Nephron (organoid): ENCODE results near the gene PHOSPHO2.
A peak's percentile ranks its signal among the peaks of the same experiment; 100 is the strongest.

Experiments used
- H3K27ac Mint-ChIP-seq, 3 experiments: 2 replicates each; pipeline ENCODE4 v1.8.0; 2020; ENCODE audit warnings: mixed read lengths in 3 of 3, mild to moderate bottlenecking in 2 of 3, moderate library complexity in 1 of 3
- H3K27me3 Mint-ChIP-seq: 2 replicates; pipeline ENCODE4 v1.8.0; 2021; ENCODE audit warnings: low read depth, mild to moderate bottlenecking, moderate library complexity, mixed read lengths
- H3K36me3 Mint-ChIP-seq: 2 replicates; pipeline ENCODE4 v1.8.0; 2020; ENCODE audit warnings: low read depth, mixed read lengths
- H3K4me1 Mint-ChIP-seq: 2 replicates; pipeline ENCODE4 v1.8.0; 2020; ENCODE audit warnings: mixed read lengths
- H3K4me3 Mint-ChIP-seq, 3 experiments: 2 replicates each; pipeline ENCODE4 v1.8.0; 2020; ENCODE audit warnings: mild to moderate bottlenecking in 3 of 3, mixed read lengths in 3 of 3, moderate library complexity in 2 of 3
- H3K9me3 Mint-ChIP-seq: 2 replicates; pipeline ENCODE4 v1.8.0; 2020; ENCODE audit warnings: mixed read lengths
- TF ChIP-seq, protein P1 (sequence below), 3 experiments: fragments of 200-600 bp; sonication (generic); IDR thresholded peaks; one replicate each; pipeline ENCODE4 v1.5.0; 2021; ENCODE audit warnings: antibody characterized with exemption in 3 of 3; ENCODE audit not compliant: unreplicated experiment in 3 of 3

PHOSPHO2 gene

GRCh38 chr2:169727065-169727464 is 32.8 kb downstream of the PHOSPHO2 start:
- Mint-ChIP-seq H3K4me1 (no peaks in the 10 kb centered on the region), H3K4me3 (no peak overlapping the region), H3K36me3 (no peaks in the 10 kb centered on the region), H3K9me3 (no peaks in the 10 kb centered on the region), H3K27me3 (peaks cover 2% of the 10 kb centered on the region), H3K27ac (no peak overlapping the region)
- TF ChIP-seq, protein P1, sequence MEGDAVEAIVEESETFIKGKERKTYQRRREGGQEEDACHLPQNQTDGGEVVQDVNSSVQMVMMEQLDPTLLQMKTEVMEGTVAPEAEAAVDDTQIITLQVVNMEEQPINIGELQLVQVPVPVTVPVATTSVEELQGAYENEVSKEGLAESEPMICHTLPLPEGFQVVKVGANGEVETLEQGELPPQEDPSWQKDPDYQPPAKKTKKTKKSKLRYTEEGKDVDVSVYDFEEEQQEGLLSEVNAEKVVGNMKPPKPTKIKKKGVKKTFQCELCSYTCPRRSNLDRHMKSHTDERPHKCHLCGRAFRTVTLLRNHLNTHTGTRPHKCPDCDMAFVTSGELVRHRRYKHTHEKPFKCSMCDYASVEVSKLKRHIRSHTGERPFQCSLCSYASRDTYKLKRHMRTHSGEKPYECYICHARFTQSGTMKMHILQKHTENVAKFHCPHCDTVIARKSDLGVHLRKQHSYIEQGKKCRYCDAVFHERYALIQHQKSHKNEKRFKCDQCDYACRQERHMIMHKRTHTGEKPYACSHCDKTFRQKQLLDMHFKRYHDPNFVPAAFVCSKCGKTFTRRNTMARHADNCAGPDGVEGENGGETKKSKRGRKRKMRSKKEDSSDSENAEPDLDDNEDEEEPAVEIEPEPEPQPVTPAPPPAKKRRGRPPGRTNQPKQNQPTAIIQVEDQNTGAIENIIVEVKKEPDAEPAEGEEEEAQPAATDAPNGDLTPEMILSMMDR (IDR thresholded peaks at IDR 0.05; ENCODE audit: unreplicated experiment in 3 of 3): no peak

- Mint-ChIP-seq H3K4me3 (no peak overlapping the region), H3K27me3 (peaks cover 9% of the 10 kb centered on the region), H3K36me3 (no peaks in the 10 kb centered on the region), H3K27ac (no peak overlapping the region), H3K4me1 (no peaks in the 10 kb centered on the region), H3K9me3 (no peaks in the 10 kb centered on the region)
- TF ChIP-seq, protein P1 (IDR thresholded peaks at IDR 0.05; ENCODE audit: unreplicated experiment in 3 of 3): no peak
Measured at GRCh38 chr2:169729274-169729605, 35.0 kb downstream of the PHOSPHO2 start.

DNA sequence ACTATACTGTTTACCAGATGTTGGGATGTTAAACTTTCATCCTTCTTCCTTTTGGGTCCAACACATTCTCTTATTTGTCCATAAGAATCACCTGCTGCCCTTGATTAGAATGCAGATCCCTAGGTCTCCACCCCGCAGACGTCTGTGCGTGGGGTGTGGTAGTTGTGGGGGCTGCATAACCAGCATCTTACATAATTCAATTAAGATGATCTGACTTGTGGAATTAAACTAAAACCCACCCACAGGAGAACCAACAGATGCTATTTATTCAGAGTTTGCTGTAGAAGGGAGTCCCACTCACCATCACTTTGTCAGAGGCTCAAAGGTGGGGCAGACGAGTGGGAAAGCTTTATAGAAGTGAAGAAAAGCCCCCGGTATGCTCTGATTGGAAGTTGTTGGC is 37.8 kb downstream of the PHOSPHO2 start:
- Mint-ChIP-seq H3K27me3 (peaks cover 9% of the 10 kb centered on the region), H3K36me3 (no peaks in the 10 kb centered on the region), H3K4me3 (peak overlapping the region; percentile 69 to 83 (median 73)), H3K4me1 (peaks cover 21% of the 10 kb centered on the region), H3K27ac (peak overlapping the region in 2 of 3 experiments; percentile 32 to 33), H3K9me3 (no peaks in the 10 kb centered on the region)
- TF ChIP-seq, protein P1 (IDR thresholded peaks at IDR 0.05; ENCODE audit: unreplicated experiment in 3 of 3): no peak

- H3K27me3 Mint-ChIP-seq: peaks cover 9% of the 10 kb centered on the region
- H3K36me3 Mint-ChIP-seq: no peaks in the 10 kb centered on the region
- peak overlapping the region; percentile 56 to 94 (median 67) for H3K27ac Mint-ChIP-seq
- TF ChIP-seq, protein P1 (IDR thresholded peaks at IDR 0.05; ENCODE audit: unreplicated experiment in 3 of 3): no peak
- H3K4me3 Mint-ChIP-seq: peak overlapping the region; percentile 89 to 97 (median 94)
- peaks cover 24% of the 10 kb centered on the region for H3K4me1 Mint-ChIP-seq
- no peaks in the 10 kb centered on the region for H3K9me3 Mint-ChIP-seq
Measured at GRCh38 chr2:169732583-169733358, 38.5 kb downstream of the PHOSPHO2 start.

DNA sequence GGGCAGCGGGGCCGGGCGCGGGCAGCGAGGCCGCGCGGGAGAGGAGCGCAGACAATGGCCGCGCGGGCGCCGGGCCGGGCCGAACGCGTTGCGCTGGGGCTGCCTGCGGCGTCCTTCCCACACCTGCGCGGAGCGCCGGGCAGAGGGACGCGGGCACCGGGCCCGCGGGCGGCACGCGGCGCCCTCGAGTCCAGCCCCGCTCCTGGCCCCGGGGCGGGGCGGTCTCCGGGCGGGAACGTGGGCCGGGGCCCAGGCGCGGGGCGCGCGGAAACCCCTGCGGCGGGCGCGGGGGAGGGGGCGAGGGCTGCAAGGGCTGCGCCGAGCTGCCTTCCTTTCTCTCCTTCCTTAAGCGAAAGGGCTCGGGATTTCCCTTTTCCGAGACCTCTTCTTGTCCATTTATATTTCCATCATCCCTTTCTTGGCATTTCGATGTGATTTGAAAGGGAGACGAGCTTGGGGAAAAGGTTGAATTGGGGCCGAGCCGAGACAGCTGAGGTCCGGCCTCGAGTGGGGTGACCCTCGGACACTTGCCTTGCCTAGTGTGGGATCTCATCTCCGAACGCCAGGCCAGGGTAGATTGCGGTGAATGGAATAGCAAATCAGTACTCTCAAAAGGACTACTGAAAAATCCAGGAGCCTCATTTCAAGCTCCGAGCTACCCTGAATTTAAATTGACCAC is 40.0 kb downstream of the PHOSPHO2 start:
- H3K27ac Mint-ChIP-seq: peak overlapping the region in 2 of 3 experiments; percentile 73 to 89
- peaks cover 28% of the 10 kb centered on the region for H3K4me1 Mint-ChIP-seq
- peak overlapping the region; percentile 92 to 97 (median 93) for H3K4me3 Mint-ChIP-seq
- H3K9me3 Mint-ChIP-seq: no peaks in the 10 kb centered on the region
- peaks cover 3% of the 10 kb centered on the region for H3K36me3 Mint-ChIP-seq
- TF ChIP-seq, protein P1 (IDR thresholded peaks at IDR 0.05; ENCODE audit: unreplicated experiment in 3 of 3): no peak
- H3K27me3 Mint-ChIP-seq: peaks cover 9% of the 10 kb centered on the region
